K562 (cell line): ENCODE measurements around the gene GPR55. TPM values are rescaled to one million over a fixed set of nuclear protein-coding genes. Genes with fewer than 3 reads are reported as not detected.

Experiments
- DACH1 ChIP-seq: fragments of 450-650 bp; IDR thresholded peaks from 2 replicates; pipeline ENCODE4 v1.6.1; 2018; ENCODE audit not compliant: partially characterized antibody
- MAX ChIP-seq: sonication (generic); formaldehyde crosslinking; IDR thresholded peaks from 2 replicates; pipeline ENCODE4 v1.9.0; 2022; ENCODE audit warnings: mild to moderate bottlenecking, missing genetic modification reagents
- MGA ChIP-seq: fragments of 450-650 bp; IDR thresholded peaks from 2 replicates; pipeline ENCODE4 v1.6.1; 2016; ENCODE audit warnings: mild to moderate bottlenecking, moderate library complexity
- RAD51 ChIP-seq: fragments of 450-650 bp; IDR thresholded peaks from 2 replicates; pipeline ENCODE4 v1.7.1; 2016; ENCODE audit warnings: low read depth, mild to moderate bottlenecking, borderline replicate concordance
- ZBTB33 ChIP-seq: sonication (generic); formaldehyde crosslinking; IDR thresholded peaks from 2 replicates; pipeline ENCODE4 v1.8.1; 2023; ENCODE audit warnings: mild to moderate bottlenecking, missing genetic modification reagents
- ZNF277 ChIP-seq: fragments of 250-450 bp; sonication (Bioruptor Pico); IDR thresholded peaks from 2 replicates; pipeline ENCODE4 v1.8.0; 2022; ENCODE audit warnings: inconsistent platforms, mild to moderate bottlenecking, moderate library complexity, borderline replicate concordance
- polyA plus RNA-seq, 8 experiments: library from polyadenylated mRNA; depleted of rRNA in 4 of 8; stranded (reverse) in 5 of 8; unstranded in 3 of 8; fragments of >200 nt; fragmentation: Nextera tagmentation in 2 of 8; fragmentation: Illumina TruSeq in 1 of 8; extraction: Ambion mirVana in 2 of 8; extraction: Trizol in 1 of 8; gene quantifications; 2 replicates each; pipeline versions ENCODE4 v1.2.1 to v1.2.3, GENCODE V29; 2011 to 2014; ENCODE audit warnings: inconsistent platforms in 1 of 8, missing spikeins in 1 of 8
- total RNA-seq, 7 experiments: library from RNA; depleted of rRNA in 6 of 7; stranded (reverse); fragments of >200 nt in 6 of 7; fragmentation: Illumina TruSeq in 2 of 7; extraction: Trizol in 2 of 7; gene quantifications; 2 replicates each; pipeline versions ENCODE4 v1.2.1 to v1.2.3, GENCODE V29; 2011 to 2021; ENCODE audit warnings: low replicate concordance in 1 of 7

GPR55 gene
- total and polyA plus RNA-seq, 9 of the 15 experiments (the other 6 are each of a cell fraction or from before 2014, with no cell fraction given): 0.11 to 0.49 (median 0.27) TPM

GRCh38 chr2:230888824-230889400, 36.1 kb downstream of the GPR55 start (continued):
- TF ChIP-seq ZBTB33 (CRISPR knock-in tag) (peak; percentile 44; the same call in 1 of the 2 replicates), DACH1 (no peak), ZNF277 (CRISPR knock-in tag) (no peak), MGA (peak; percentile 49; the same call in 1 of the 2 replicates), MAX (peak; percentile 42; the same call in 1 of the 2 replicates), RAD51 (peak; percentile 52; the same call in 1 of the 2 replicates)
- TF ChIP-seq, all 486 proteins: peak for 7
